HepG2 (cell line): Measurements from ENCODE around the gene GPX7. TPM values are rescaled to one million over a fixed set of nuclear protein-coding genes. Genes with fewer than 3 reads are reported as not detected.

Source experiments
- ATAC-seq: fragments of 200-7000 bp; cut with Tn5 transposase; 3 replicates; pipeline ENCODE4 v1.9.1; 2020; ENCODE audit warnings: mild to moderate bottlenecking, moderate library complexity
- BruUV-seq: library from RNA; stranded (reverse); fragments of 400-500 nt; replicated peaks from 2 replicates; lab custom pipeline; 2021; lab: Mats Ljungman, UMichigan
- CTCF ChIA-PET: fragments of 300-600 bp; formaldehyde crosslinking; extraction: SDS; loops from one replicate; lab custom pipeline; 2021; ENCODE audit warnings: low total read pairs, inconsistent platforms, low intra/inter-chr PET ratio; lab: Yijun Ruan, JAX
- POLR2A ChIA-PET: fragments of 350-600 bp; sonication (Branson Sonifier 250); formaldehyde crosslinking; loops from one replicate; lab custom pipeline; 2020; ENCODE audit warnings: antibody characterized with exemption, inconsistent platforms; lab: Yijun Ruan, JAX
- DNase-seq: peaks from one replicate; pipeline ENCODE4 v3.0.0-alpha.2; 2015; ENCODE audit warnings: low spot score
- FAIRE-seq: peaks from 3 replicates; lab custom pipeline; 2011; peaks lifted over from hg19 to GRCh38; lab: Jason Lieb, UNC
- H2AFZ ChIP-seq: one replicate; pipeline ENCODE4 v1.6.1; 2011; ENCODE audit warnings: low read length, inconsistent platforms
- H3K27ac ChIP-seq: fragments of 300-600 bp; 3 replicates; pipeline ENCODE4 v1.8.0; 2011; ENCODE audit warnings: mixed run types, mild to moderate bottlenecking, mixed read lengths, low read length, inconsistent platforms; ENCODE audit not compliant: insufficient read depth; ENCODE audit errors: extremely low read length
- H3K27me3 ChIP-seq, 2 experiments: fragments of 200-600 bp in 1 of 2; 2 replicates in 1 of 2; 3 replicates in 1 of 2; pipeline versions ENCODE4 v1.6.0 to v1.8.0; 2011; ENCODE audit warnings: low read length in 2 of 2, mild to moderate bottlenecking in 2 of 2, moderate library complexity in 2 of 2, inconsistent platforms in 1 of 2; ENCODE audit not compliant: insufficient read depth in 2 of 2, control insufficient read depth in 1 of 2
- H3K36me3 ChIP-seq, 2 experiments: fragments of 200-600 bp in 1 of 2; replicated peaks in 1 of 2; 2 replicates in 1 of 2; 3 replicates in 1 of 2; pipeline versions ENCODE4 v1.5.1 to v1.8.0; 2011; ENCODE audit warnings: low read length in 2 of 2, inconsistent platforms in 1 of 2; ENCODE audit not compliant: insufficient read depth in 2 of 2, control insufficient read depth in 1 of 2
- H3K4me1 ChIP-seq: 2 replicates; pipeline ENCODE4 v1.5.1; 2012; ENCODE audit warnings: low read length, inconsistent platforms; ENCODE audit not compliant: insufficient read depth
- H3K4me2 ChIP-seq: 2 replicates; pipeline ENCODE4 v1.6.0; 2011; ENCODE audit warnings: low read depth, low read length, inconsistent platforms
- H3K4me3 ChIP-seq, 3 experiments: fragments of 200-600 bp in 1 of 3; sonication (generic), shearing (Covaris generic) in 1 of 3; replicated peaks in 1 of 3; 2 replicates each; pipeline ENCODE4 v1.5.1; 2011 to 2016; ENCODE audit warnings: low read length in 3 of 3, inconsistent platforms in 2 of 3, low read depth in 2 of 3, mild to moderate bottlenecking in 2 of 3, control low read depth in 1 of 3, mixed read lengths in 1 of 3; ENCODE audit not compliant: insufficient read depth in 1 of 3
- H3K79me2 ChIP-seq: one replicate; pipeline ENCODE4 v1.6.1; 2011; ENCODE audit warnings: low read length, inconsistent platforms; ENCODE audit not compliant: insufficient read depth
- H3K9ac ChIP-seq: 2 replicates; pipeline ENCODE4 v1.6.0; 2011; ENCODE audit warnings: mild to moderate bottlenecking, low read depth, low read length, inconsistent platforms; ENCODE audit not compliant: insufficient read depth
- H3K9me3 ChIP-seq: 2 replicates; pipeline ENCODE4 v1.5.1; 2012; ENCODE audit warnings: mild to moderate bottlenecking, low read length
- H4K20me1 ChIP-seq: 2 replicates; pipeline ENCODE4 v1.6.0; 2011; ENCODE audit warnings: inconsistent platforms, mild to moderate bottlenecking, low read length, moderate library complexity; ENCODE audit not compliant: insufficient read depth
- BCL6 ChIP-seq: IDR thresholded peaks from 2 replicates; pipeline ENCODE4 v1.6.1; 2016; ENCODE audit warnings: missing genetic modification reagents, missing compliant biosample characterization
- CEBPG ChIP-seq: IDR thresholded peaks from 2 replicates; pipeline ENCODE4 v1.6.1; 2016
- EP300 ChIP-seq, 3 experiments: sonication (generic) in 1 of 3; formaldehyde crosslinking in 1 of 3; IDR thresholded peaks; 2 replicates each; pipeline versions ENCODE4 v1.5.1 to v1.6.1; 2011 to 2020; ENCODE audit warnings: low read depth in 2 of 3, low read length in 2 of 3, borderline replicate concordance in 1 of 3, improper control_type of control experiment in 1 of 3, mild to moderate bottlenecking in 1 of 3, missing genetic modification reagents in 1 of 3, moderate library complexity in 1 of 3
- FOXC1 ChIP-seq: sonication (generic); formaldehyde crosslinking; IDR thresholded peaks from 2 replicates; pipeline ENCODE4 v1.8.0; 2022; ENCODE audit warnings: mild to moderate bottlenecking, missing genetic modification reagents, borderline replicate concordance
- HIVEP1 ChIP-seq: sonication (generic); formaldehyde crosslinking; IDR thresholded peaks from 2 replicates; pipeline ENCODE4 v1.4.0; 2020; ENCODE audit warnings: mild to moderate bottlenecking, missing genetic modification reagents
- HNF4A ChIP-seq: sonication (generic); formaldehyde crosslinking; IDR thresholded peaks from 2 replicates; pipeline ENCODE4 v1.4.0; 2020; ENCODE audit warnings: missing genetic modification reagents
- HOXA7 ChIP-seq: sonication (generic); formaldehyde crosslinking; IDR thresholded peaks from 2 replicates; pipeline ENCODE4 v1.8.1; 2022; ENCODE audit warnings: mild to moderate bottlenecking, missing genetic modification reagents, moderate library complexity
- KDM1A ChIP-seq: IDR thresholded peaks from 2 replicates; pipeline ENCODE4 v1.6.1; 2016; ENCODE audit warnings: missing compliant biosample characterization
- LCORL ChIP-seq, 2 experiments: fragments of 450-650 bp in 1 of 2; sonication (generic) in 1 of 2; formaldehyde crosslinking in 1 of 2; IDR thresholded peaks; 2 replicates each; pipeline versions ENCODE4 v1.5.0 to v1.6.1; 2017 to 2020; ENCODE audit warnings: antibody characterized with exemption in 1 of 2, missing genetic modification reagents in 1 of 2
- MXI1 ChIP-seq: IDR thresholded peaks from 3 replicates; pipeline ENCODE4 v1.6.1; 2012; ENCODE audit warnings: low read depth, low read length, inconsistent platforms, borderline replicate concordance
- NCOR1 ChIP-seq: fragments of 200-600 bp; sonication (generic); IDR thresholded peaks from 2 replicates; pipeline ENCODE4 v1.7.0; 2017; ENCODE audit warnings: antibody characterized with exemption, low read length, borderline replicate concordance
- NR2F6 ChIP-seq, 2 experiments: IDR thresholded peaks; 2 replicates each; pipeline ENCODE4 v1.6.1; 2016; ENCODE audit warnings: antibody characterized with exemption in 1 of 2, mild to moderate bottlenecking in 1 of 2
- RBAK ChIP-seq: sonication (generic); formaldehyde crosslinking; IDR thresholded peaks from 2 replicates; pipeline ENCODE4 v1.5.1; 2020; ENCODE audit warnings: mild to moderate bottlenecking, missing genetic modification reagents
- SOX13 ChIP-seq, 3 experiments: fragments of 450-650 bp in 1 of 3; sonication (generic) in 1 of 3; formaldehyde crosslinking in 1 of 3; IDR thresholded peaks in 2 of 3; conservative IDR thresholded peaks in 1 of 3; 2 replicates each; pipeline versions ENCODE4 v1.5.0 to v1.6.1; 2016 to 2020; ENCODE audit warnings: antibody characterized with exemption in 1 of 3, mild to moderate bottlenecking in 1 of 3, missing compliant biosample characterization in 1 of 3, missing genetic modification reagents in 1 of 3, moderate library complexity in 1 of 3
- ZFX ChIP-seq: sonication (generic); formaldehyde crosslinking; IDR thresholded peaks from 2 replicates; pipeline ENCODE4 v1.4.0; 2020; ENCODE audit warnings: mild to moderate bottlenecking, low read depth, missing genetic modification reagents, moderate library complexity
- ZMYM2 ChIP-seq: sonication (generic); formaldehyde crosslinking; IDR thresholded peaks from 2 replicates; pipeline ENCODE4 v1.8.0; 2022; ENCODE audit warnings: mild to moderate bottlenecking, missing genetic modification reagents
- ZNF101 ChIP-seq: sonication (generic); formaldehyde crosslinking; IDR thresholded peaks from 2 replicates; pipeline ENCODE4 v1.4.0; 2020; ENCODE audit warnings: mild to moderate bottlenecking, low read depth, missing genetic modification reagents, borderline replicate concordance
- ZNF317 ChIP-seq: sonication (generic); formaldehyde crosslinking; IDR thresholded peaks from 2 replicates; pipeline ENCODE4 v1.5.0; 2020; ENCODE audit warnings: mild to moderate bottlenecking, missing genetic modification reagents
- ZNF331 ChIP-seq: sonication (generic); formaldehyde crosslinking; IDR thresholded peaks from 2 replicates; pipeline ENCODE4 v1.4.0; 2020; ENCODE audit warnings: missing genetic modification reagents
- ZNF350 ChIP-seq: sonication (generic); formaldehyde crosslinking; IDR thresholded peaks from 2 replicates; pipeline ENCODE4 v1.4.0; 2020; ENCODE audit warnings: mild to moderate bottlenecking, low read depth, missing genetic modification reagents, borderline replicate concordance
- ZNF644 ChIP-seq: IDR thresholded peaks from 2 replicates; pipeline ENCODE4 v1.6.1; 2016; ENCODE audit warnings: low read depth
- WGBS: methylation state at CpG from one replicate; pipeline ENCODE4 v1.1.6; 2017; ENCODE audit warnings: low lambda C conversion rate; 5-methylcytosine and 5-hydroxymethylcytosine counted together
- in situ Hi-C: cut with HindIII; loops from 2 replicates; pipeline ENCODE4 v1.10.0; 2017; ENCODE audit warnings: low pct_unique_long_range_greater_than_20kb; ENCODE audit not compliant: extremely low pct_ligation_motif_present
- intact Hi-C: fragments of 100-400 bp; cut with micrococcal nuclease; formaldehyde crosslinking; loops from one replicate; pipeline ENCODE4 v1.10.0; 2022; ENCODE audit not compliant: unreplicated experiment
- polyA plus RNA-seq, 8 experiments: library from polyadenylated mRNA; depleted of rRNA in 3 of 8; stranded (reverse) in 7 of 8; unstranded in 1 of 8; fragments of >200 nt; fragmentation: Illumina TruSeq in 4 of 8; extraction: Trizol in 4 of 8; gene quantifications; 2 replicates each; pipeline versions ENCODE4 v1.2.1 to v1.2.3, GENCODE V29; 2011 to 2016; ENCODE audit warnings: low read depth in 4 of 8, missing spikeins in 1 of 8, mixed read lengths in 1 of 8; ENCODE audit not compliant: insufficient read depth in 1 of 8
- total RNA-seq, 5 experiments: library from RNA; depleted of rRNA; stranded (reverse); fragments of >200 nt; fragmentation: Illumina TruSeq; extraction: Trizol; gene quantifications; 2 replicates each; pipeline ENCODE4 v1.2.3, GENCODE V29; 2016; ENCODE audit warnings: low read depth in 1 of 5
- TF ChIP-seq, protein P1 (sequence below): sonication (generic); formaldehyde crosslinking; IDR thresholded peaks from 2 replicates; pipeline ENCODE4 v1.4.0; 2020; ENCODE audit warnings: missing genetic modification reagents

The GPX7 gene
- total and polyA plus RNA-seq, 2 of the 13 experiments (the other 11 are each of a cell fraction or from before 2014, with no cell fraction given) = 14.1 to 16.2 TPM

DNA sequence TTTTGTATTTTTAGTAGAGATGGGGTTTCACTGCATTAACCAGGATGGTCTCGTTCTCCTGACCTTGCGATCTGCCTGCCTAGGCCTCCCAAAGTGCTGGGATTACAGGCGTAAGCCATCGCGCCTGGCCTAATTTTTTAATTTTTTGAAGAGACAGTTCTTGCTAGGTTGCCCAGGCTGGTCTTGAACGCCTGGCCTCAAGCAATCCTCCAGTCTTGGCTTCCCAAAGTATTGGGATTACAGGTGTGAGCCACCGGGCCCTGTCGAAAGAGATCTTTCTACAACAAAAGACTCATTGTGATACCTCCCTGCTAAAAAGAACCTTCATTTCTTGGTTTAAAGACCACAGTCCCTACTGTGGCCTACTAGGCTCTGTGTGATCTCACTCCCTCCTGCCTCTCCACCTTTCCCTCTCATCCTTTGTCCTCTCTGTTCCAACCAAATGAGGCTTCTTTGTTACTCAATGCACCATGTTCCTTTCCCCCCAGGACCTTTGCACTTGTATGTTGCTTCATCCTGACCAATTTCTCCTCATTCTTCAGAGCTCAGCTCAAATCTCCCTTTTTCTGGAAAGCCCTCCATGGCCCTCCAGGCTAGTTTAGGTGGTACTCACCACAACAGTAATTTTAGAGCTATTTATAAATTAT is 1.5 kb upstream of the GPX7 start:
- WGBS = 63% methylated on average over 8 of the region's 8 CpGs
- POLR2A ChIA-PET = interaction anchor here (1.5 to 1.6 kb wide), 2 partner anchors 47 to 52 kb away, joined by 7 read pairs; partner anchors contain the start of gene TUT4
- Histone ChIP-seq H3K4me3 (0 out of 6 replicates have a peak overlapping the region, but pooled peaks of 1 of the 3 experiments have one; percentile 49), H2AFZ (no peak overlapping the region), H3K27me3 (no peaks in the 10 kb centered on the region), H3K27ac (no peak overlapping the region), H3K9me3 (no peaks in the 10 kb centered on the region), H3K4me1 (peaks cover 31% of the 10 kb centered on the region), H3K4me2 (peak overlapping the region; percentile 87), H3K79me2 (no peaks in the 10 kb centered on the region), H4K20me1 (no peaks in the 10 kb centered on the region), H3K36me3 (no peaks in the 10 kb centered on the region), H3K9ac (no peak overlapping the region)
- intact Hi-C loops = loop anchor here (10.0 kb wide), 1 partner anchor 54 kb away; no protein-coding TSS in a partner anchor
- in situ Hi-C loops = no loop called here
- peak; percentile 75 for ATAC-seq
- peak; percentile 66 for DNase-seq
- CTCF ChIA-PET = no interaction called here
- FAIRE-seq = peak; percentile 79
- no TSS peak for BruUV-seq
- TF ChIP-seq NCOR1 = peak; percentile 63; the same call in 1 of the 2 replicates
- peak; percentile 70; the same call in 1 of the 2 replicates for TF ChIP-seq RBAK (CRISPR knock-in tag)
- TF ChIP-seq, protein P1, sequence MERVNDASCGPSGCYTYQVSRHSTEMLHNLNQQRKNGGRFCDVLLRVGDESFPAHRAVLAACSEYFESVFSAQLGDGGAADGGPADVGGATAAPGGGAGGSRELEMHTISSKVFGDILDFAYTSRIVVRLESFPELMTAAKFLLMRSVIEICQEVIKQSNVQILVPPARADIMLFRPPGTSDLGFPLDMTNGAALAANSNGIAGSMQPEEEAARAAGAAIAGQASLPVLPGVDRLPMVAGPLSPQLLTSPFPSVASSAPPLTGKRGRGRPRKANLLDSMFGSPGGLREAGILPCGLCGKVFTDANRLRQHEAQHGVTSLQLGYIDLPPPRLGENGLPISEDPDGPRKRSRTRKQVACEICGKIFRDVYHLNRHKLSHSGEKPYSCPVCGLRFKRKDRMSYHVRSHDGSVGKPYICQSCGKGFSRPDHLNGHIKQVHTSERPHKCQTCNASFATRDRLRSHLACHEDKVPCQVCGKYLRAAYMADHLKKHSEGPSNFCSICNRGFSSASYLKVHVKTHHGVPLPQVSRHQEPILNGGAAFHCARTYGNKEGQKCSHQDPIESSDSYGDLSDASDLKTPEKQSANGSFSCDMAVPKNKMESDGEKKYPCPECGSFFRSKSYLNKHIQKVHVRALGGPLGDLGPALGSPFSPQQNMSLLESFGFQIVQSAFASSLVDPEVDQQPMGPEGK (CRISPR knock-in tag) = peak; percentile 48; the same call in 1 of the 2 replicates
- TF ChIP-seq ZNF101 (CRISPR knock-in tag) = no peak
- 0 out of 2 replicates have a peak, but pooled peaks have one; percentile 50 for TF ChIP-seq SOX13 (IDR thresholded peaks at IDR 0.05)
- peak in 1 of 2 experiments; percentile 69; a peak in 2 of 4 replicates for TF ChIP-seq SOX13 (CRISPR knock-in tag; conservative IDR thresholded peaks at IDR 0.05 in 1 of 2, IDR thresholded peaks at IDR 0.05 in 1 of 2)
- TF ChIP-seq EP300 (IDR thresholded peaks at IDR 0.05; ENCODE audit: low read depth in 2 of 2, low read length in 2 of 2) = peak in 1 of 2 experiments; percentile 44; a peak in 1 of 4 replicates
- no peak for TF ChIP-seq EP300 (CRISPR knock-in tag; IDR thresholded peaks at IDR 0.05; ENCODE audit: borderline replicate concordance)
- TF ChIP-seq LCORL (IDR thresholded peaks at IDR 0.05) = no peak
- peak; percentile 42; the same call in 1 of the 2 replicates for TF ChIP-seq LCORL (CRISPR knock-in tag; IDR thresholded peaks at IDR 0.05)
- no peak for TF ChIP-seq FOXC1 (CRISPR knock-in tag)
- no peak for TF ChIP-seq HOXA7 (CRISPR knock-in tag)
- no peak for TF ChIP-seq ZNF350 (CRISPR knock-in tag)
- TF ChIP-seq ZNF331 = peak; percentile 58; the same call in 1 of the 2 replicates
- TF ChIP-seq CEBPG = peak; percentile 86
- no peak for TF ChIP-seq HIVEP1 (CRISPR knock-in tag)
- peak; percentile 58; the same call in 1 of the 2 replicates for TF ChIP-seq KDM1A (CRISPR knock-in tag)
- 0 out of 2 replicates have a peak, but pooled peaks have one; percentile 22 for TF ChIP-seq ZMYM2 (CRISPR knock-in tag)
- TF ChIP-seq ZNF317 (CRISPR knock-in tag) = no peak
- peak; percentile 83 for TF ChIP-seq ZNF644
- TF ChIP-seq BCL6 (CRISPR knock-in tag) = peak; percentile 31; the same call in 1 of the 2 replicates
- TF ChIP-seq ZFX (CRISPR knock-in tag) = peak; percentile 27; the same call in 1 of the 2 replicates
- TF ChIP-seq HNF4A (CRISPR knock-in tag) = peak; percentile 79
- no peak for TF ChIP-seq NR2F6 (IDR thresholded peaks at IDR 0.05)
- TF ChIP-seq NR2F6 (CRISPR knock-in tag; IDR thresholded peaks at IDR 0.05) = 0 out of 2 replicates have a peak, but pooled peaks have one; percentile 29
- TF ChIP-seq MXI1 = no peak
